Activated effector memory CD4-positive, alpha-beta T cell treated with Interleukin-2 at 50 U/mL for 16 hours (primary cell): Measurements from ENCODE around the gene UBA6.
"Not testable (repeated sequence)": the region's sequence is repeated elsewhere in the genome, so short reads cannot be mapped to it uniquely, and the experiment has no call there.

Experiments used
- DNase-seq: peaks from one replicate; pipeline ENCODE4 v3.0.0-alpha.2; 2020

The UBA6 gene

DNA sequence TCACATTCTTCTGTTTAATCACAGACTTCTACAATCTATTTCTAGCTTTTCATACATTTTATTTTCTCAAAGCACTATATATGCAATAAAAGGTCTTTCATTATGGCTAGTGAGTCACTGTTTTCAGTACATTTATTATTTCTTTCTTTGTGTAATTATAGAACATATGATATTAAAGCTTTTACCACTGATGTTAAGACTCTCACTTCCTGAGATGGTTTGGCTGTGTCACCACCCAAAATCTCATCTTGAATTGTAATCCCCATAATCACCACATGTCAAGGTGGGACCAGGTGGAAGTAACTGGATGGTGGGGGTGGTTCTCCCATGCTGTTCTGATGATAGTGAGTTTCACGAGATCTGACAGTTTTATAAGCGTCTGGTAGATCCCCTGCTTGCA is 41.9 kb downstream of the UBA6 start:
- DNase-seq = no peak

DNA sequence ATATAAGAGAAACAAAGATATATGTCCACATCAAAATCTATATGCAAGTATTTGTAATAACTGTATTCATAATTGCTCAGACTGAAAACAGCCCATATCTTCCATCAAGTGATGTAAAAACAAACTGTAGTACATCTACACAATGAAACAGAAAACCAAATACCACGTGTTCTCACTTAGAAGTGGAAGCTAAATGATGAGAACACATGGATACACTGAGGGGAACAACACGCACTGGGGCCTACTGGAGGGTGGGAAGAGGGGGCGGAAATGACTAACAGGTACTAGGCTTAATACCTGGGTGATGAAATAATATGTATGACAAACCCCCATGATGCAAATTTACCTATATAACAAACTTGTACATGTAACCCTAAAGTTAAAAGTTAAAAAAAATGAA is 42.7 kb downstream of the UBA6 start:
- DNase-seq = no peak

DNA sequence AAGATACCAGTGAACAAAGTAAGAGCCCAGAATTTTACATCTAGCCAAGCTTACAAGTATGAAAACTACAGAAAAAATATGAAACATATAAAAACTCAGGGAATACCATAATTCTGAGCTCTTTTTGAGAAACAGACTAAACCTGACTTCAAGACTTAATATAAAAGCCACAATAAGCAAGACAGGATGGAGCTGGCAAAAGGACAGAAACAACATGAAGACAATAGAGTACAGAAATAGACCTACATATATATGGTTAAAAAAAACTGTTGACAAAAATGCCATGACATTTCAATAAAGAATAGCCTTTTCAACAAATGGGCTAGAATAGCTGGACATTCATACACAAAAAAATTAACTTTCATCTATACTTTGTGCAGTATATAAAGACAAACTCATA is 49.4 kb downstream of the UBA6 start:
- no peak for DNase-seq

DNA sequence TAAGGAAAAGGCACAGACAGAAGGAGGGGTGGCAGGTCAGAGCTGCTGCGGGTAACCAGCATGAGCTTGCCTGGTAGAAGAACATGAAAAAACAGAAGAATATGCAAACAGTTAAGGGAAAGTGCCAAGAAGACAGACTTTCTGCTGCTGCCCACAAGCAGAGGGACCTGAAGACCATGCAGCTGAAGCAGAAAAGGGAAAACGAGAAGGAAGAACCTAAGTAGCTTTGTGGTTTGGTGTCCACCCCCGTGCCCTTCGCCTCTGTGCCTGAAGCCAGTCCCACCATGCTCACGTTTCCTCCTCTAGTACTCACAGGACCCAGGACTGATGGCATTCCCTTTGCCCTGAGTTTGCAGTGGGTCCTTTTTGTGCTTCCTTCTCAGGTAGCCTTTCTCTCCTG is 62.8 kb downstream of the UBA6 start:
- no peak for DNase-seq

DNA sequence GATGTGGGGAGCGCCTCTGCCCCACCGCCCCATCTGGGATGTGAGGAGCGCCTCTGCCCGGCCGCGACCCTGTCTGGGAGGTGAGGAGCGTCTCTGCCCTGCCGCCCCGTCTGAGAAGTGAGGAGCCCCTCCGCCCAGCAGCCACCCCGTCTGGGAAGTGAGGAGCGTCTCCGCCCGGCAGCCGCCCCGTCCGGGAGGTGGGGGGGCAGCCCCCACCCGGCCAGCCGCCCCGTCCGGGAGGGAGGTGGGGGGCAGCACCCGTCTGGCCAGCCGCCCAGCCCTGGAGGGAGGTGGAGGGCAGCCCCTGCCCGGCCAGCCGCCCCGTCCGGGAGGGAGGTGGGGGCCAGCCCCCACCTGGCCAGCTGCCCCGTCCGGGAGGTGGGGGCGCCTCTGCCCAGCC is 64.0 kb downstream of the UBA6 start:
- DNase-seq = not testable (repeated sequence)

DNA sequence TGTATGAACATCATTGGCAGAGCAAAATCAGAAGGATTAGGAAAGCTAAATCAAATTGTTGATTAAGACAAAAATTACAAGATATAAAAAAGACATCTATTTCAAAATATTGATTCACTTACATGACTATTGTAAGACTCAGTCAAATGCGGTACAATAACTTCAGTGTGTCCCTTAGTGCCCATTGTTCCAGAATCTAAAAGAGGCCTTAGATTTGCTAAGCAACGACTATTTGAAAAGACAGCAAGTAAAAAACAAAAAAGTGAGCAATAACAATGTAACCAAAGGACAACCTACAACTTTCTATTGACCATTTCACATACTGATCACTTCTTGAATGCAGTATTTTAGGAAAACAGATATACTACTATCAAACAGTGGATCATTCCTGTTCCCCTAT is 65.6 kb downstream of the UBA6 start:
- no peak for DNase-seq

DNA sequence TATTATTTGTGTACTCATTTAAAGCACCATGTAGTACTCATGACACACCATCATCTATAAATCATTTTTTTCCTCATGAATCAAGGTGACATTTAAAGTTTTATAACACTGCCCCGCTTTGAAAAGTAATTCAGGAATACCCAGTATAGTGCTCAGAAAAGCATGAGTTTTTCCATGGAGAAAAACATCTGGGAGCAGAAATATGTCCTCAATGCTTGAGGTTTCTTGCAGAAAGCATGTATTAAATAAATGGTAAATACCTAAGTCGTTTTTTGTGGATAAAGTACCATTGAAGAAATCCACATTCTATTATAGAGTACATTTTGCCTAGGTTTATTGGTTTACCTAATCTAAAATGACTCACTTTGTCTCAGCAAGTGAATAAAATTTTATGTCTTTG is 66.2 kb downstream of the UBA6 start:
- DNase-seq = no peak

DNA sequence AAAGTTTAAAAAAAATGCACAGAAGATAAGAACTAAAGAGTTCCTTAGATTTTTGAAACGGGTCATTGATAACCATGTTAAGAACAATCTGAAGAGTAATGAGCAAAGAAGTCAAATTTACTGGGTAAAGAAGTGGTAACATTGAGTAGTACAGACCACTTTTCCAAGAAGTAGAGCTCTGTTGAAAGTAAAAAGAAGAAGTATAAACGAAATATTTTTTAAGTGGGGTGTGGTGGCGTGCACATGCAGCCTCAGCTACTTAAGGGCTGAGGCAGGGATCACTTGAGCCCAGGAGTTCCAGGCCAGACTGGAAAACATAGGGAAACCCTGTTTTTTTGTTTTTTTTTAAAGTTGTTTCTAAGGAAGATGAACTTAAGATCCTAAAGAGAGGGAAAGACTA is 68.5 kb downstream of the UBA6 start:
- DNase-seq = no peak

DNA sequence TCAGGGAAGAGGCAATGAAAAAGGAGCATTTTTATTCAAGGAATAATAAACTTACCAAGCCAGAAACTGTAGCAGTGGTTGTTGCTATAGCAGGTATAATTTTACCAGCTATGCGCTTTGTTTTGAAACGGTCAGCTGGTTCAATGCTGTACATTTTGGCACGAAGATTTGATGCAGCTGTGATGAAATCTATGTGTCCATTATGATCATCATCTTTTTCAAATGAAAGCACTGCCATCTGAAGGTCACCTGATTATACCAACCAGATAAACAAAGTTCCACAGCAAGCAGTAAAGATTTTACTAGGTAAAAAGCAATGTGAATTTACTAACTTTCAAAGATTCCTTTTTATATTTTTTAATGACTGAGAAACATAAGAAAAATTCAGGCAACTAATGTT is 76.0 kb downstream of the UBA6 start:
- no peak for DNase-seq

DNA sequence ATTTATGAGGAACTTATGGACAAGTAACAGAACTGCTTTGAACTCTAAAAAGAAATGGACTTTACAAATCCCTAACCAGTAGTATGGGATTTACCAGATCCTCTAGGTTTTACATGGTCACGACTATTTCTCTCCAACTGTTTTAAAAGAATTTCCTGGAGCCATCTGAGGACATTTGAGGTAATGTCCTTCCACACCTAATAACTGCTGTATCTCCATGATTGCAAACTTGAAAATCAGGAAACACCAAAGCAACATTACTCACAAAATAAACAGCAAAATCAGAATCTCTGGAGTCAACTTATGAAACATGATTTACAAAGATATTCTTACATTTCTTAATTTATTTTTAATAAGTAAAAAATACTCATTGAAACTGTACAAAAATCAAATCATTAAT is 84.5 kb downstream of the UBA6 start:
- no peak for DNase-seq

DNA sequence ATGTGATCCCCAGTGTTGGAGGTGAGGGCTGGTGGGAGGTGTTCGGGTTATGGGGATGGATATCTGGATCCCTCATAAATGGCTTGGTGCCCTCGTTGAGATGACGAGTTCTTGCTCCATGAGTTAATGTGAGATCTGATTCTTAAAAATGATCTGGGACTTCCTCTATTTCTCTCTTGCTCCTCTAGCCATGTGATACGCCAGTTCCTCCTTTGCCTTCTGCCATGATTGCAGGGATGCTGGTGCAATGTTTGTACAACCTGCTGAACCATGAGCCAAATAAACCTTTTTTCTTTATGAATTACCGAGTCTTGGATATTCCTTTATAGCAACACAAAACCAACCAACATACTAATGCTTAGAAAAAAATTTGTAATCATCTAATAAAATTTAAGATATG is 85.8 kb downstream of the UBA6 start:
- DNase-seq = no peak

DNA sequence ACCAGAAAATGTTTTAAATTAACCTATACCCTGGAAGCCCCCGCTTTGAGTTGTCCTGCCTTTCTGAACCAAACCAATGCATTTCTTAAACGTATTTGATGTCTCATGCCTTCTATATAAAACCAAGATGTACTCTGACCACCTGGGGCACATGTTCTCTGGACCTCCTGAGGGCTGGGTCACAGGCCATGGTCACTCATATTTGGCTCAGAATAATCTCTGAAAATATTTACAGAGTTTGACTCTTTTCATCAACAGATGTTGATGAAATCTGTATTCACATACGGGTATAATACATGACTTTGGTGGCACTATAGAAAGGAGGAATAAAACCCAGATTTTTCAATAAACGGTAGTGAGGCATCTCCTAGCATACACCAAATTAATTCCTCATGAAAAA is 86.8 kb downstream of the UBA6 start:
- no peak for DNase-seq

DNA sequence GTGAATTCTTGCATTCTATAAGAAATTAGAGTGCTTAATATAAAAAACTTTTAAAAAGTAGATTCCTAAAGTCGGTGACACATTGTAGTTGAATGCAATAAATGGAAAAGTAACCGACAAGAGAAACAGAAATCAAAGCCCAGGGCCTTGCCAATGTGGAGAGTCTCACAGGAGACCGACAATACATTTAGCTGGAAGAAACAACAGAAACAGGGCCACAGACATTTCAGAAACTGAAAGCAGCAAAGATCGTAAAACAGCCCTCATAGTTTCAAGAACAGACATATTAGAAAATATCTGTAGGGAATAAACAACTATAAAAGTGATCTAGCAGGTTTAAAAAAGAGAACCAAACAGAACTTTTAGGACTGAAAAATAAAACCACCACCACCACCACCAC is 92.9 kb downstream of the UBA6 start:
- DNase-seq = no peak

DNA sequence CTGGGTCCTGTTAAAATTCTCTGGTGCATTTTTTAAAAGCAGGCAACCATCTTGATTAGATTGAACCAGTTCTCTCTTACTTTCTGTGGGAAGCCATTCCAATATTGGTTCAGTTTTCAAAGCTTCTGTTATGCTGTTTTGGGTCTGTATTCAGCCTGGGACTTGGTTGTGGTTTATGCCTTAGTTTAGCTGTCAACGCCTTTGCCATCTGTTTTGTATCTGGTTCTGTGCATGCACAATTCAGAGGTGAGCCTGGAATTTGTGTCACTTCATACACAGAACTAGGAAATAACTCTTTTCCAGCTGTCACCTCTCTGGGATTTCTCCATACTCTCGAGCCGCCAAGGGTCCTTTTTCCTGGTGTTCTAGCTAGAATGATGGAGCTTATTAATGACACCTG is 96.2 kb downstream of the UBA6 start:
- DNase-seq = no peak

DNA sequence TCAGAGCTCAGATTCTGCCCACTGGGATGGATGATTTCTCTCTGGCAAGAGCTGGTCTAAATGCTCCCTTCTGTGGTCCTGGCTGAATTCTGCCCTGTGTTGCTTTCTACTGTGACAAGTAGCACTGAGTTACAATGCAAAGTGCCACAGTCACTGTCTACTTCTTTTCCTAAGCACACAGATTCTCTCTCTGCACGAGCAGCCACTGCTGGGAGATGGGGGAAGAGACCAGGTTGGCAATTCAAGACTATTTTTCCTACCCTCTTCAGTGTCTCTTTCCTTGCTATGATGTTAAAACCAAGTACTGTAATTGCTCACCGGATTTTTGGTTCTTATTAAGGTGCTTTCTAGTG is 97.0 kb downstream of the UBA6 start:
- DNase-seq = no peak

DNA sequence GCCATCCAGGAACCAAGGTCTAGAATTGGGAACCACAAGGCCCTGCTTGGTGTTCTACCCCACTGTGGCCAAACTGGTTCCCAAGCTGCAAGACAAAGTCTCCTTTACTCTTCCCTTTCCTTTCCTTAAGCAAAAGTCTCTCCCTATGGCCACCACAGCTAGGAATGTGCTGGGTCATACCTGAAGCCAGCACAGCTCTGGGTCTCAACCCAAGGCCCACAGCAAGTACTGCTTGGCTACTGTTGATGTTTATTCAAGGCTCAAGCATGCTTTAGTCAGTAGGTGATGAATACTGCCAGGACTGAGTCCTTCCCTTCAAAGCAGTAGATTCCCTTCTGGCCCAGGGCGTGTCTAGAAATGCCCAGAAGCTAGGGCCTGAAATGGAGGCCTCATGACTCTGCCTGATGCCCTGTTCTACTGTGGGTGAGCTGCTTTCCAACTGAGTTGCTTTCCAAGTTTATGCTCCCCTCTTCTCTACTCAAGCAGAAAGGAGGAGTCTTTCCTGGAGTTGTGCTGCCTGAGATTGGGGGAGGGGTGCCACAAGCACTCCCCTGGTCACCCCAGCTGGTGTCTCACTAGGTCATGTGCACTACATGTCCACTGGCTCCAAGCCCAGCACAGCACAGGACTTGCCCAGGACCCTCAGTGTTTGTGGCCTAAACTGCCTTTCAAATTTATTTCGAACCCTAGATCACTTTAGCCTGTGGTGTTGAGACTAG is 97.5 kb downstream of the UBA6 start:
- no peak for DNase-seq

DNA sequence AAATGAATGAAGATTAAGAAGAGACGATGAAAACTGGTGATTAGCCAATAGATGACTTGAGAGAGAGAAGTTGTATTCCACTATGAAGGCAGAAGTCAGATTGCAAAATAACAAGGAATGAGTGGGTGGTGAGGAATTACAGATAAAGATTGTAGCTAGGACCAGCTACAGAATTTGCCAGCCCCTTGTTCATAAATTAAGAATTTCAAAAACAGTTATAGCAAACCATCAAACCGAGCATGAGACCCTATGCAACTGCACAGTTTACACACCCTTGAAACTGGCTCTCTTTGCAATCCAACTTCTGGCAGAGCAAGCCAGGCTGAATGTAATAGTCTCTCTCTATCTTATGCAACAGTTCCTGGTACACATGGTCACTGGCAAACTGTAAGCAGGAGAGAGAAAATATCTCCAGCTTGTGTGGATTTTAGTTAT is 107.2 kb downstream of the UBA6 start:
- no peak for DNase-seq

DNA sequence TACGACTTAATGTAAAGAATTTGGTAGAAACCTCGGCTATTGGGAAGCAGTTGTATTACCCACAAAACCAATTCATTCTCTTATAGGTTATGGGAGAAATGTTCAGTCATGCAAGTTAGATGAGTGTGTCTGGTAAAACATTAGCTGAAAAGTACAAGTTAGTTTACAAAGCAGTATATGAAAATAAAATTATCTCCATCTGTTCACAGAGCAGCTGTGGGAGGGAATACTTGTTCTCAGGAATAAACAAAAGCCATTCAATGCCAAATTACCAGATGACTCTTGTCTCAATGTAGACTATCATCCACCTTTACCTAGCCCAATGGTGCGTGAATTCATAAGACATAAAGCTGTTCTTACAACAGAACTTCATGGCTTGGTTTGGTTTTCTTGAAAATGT is 113.8 kb downstream of the UBA6 start:
- no peak for DNase-seq

DNA sequence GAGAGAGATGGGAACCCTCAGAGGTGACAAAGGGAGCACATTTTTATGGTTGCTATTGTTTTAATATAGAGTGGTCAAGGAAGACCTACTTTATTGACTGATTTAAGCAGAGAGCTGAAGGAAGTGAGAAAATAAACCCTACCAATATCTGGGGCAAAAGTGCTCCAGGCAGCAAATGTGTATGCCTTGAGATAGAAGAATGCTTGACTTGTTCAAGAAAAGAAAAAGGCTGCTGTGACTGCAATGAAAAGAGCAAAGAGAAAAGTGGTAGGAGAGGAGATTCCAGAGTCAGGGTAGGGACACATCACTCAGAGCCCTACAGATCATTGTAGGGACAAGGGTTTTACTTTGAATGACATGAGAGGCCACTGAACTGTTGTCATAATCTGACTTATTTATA is 116.5 kb downstream of the UBA6 start:
- no peak for DNase-seq

DNA sequence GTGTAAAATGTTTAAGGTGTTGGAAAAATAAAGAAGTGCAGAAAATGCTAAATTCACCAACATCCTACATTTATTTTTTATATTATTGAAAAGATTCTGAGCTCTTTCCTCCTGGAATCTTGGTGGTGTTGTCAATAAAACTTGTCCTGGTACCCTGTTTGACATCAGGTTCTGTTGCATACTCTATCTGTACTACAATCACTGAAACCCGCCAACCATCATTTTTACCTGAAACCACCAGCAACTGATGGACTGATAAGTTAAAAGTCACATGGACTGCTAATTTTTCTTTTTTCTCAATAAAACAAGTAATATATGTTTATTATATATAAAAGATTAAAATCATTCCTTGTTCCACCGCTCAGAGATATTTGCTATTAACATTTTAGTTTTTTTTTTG is 119.0 kb downstream of the UBA6 start:
- no peak for DNase-seq

DNA sequence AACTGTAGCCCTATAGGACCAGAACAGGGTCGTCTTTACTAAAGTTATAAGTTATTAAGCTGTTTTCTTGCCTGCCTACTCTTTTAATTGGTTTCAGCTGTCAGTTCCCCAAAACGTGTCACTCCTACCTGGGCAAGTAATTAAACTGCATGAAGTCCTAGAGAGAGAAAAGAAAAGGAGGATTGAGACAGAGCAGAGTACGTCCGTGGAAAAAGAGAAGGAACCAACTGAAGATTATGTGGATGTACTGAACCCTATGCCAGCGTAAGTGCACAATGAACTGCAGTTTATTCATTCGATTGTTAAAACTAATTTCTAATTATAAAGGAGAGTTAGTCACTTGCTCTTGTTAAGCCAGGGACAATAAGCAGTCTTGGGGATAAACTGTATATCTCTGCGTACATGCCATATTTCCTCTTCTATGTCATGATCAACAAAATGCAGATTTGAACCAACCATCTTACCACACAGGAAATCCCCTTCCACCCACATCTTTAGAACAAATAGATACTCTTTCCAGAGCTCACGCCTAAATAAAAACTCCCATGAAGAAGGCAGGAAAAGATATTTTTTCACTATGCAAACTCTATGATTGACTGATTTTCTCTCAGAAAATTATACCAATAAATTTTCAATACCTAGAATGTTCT is 119.6 kb downstream of the UBA6 start:
- no peak for DNase-seq

DNA sequence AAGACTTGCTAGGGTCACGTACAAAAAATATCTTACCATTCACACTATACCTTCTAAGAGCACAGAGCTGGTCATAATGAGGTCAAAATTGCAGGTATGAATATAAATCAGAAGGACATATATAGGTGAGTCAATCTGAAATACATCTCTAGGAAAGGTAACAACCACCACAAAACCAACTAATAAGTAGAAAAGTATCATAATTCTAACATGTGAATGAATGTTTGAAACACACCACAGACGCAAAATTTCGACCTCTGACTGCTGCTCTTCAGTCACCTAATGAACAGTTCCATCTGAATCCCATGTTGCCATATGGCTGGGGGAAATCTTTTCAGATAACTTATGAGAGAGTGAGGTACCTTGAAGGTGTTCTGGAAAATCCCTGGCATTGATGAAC is 120.4 kb downstream of the UBA6 start:
- DNase-seq = no peak

DNA sequence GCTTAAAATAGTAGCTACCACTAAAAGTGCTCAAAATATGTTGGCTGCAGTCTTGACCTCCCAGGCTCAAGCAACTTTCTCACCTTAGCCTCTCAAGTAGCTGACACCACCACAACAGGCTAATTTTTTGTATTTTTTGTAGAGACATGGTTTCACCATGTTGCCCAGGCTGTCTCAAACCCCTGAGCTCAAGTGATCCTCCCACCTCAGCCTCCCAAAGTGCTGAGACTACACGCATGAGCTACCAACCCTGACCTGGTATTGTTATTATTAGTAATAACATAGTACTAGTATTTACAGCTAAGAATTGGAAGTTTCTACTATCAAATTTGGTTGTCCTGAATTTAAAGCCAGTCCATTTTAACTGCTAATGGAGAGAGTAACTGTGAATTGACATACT is 124.4 kb downstream of the UBA6 start:
- no peak for DNase-seq

DNA sequence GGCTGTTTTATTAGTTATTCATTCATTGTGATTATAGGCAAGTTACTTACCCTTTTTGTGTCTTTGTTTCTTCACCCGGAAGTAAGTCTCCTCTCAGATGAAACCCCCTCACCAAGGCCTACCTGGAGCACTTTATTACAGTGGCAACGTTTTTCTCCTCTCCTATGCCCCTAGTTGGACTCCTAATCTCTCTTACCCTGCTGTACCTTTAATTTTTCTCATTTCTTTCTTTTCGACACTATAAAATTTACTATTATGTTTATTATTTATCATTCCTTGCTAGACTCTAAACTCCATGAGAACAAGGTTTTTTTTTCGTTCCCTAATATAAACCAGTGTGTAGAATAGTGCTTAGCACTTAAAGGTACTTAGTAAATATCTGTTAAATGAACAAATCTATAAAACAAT is 124.9 kb downstream of the UBA6 start:
- DNase-seq = no peak
